ENCODE measurements around the gene FIBIN. TPM values are rescaled to one million over a fixed set of nuclear protein-coding genes. Genes with fewer than 3 reads are reported as not detected.
"Not testable (repeated sequence)": the region's sequence is repeated elsewhere in the genome, so short reads cannot be mapped to it uniquely, and the experiment has no call there.

Gene FIBIN
- total and polyA plus RNA-seq, 2 experiments from 2014 or later = 0.21 to 0.66 TPM

DNA sequence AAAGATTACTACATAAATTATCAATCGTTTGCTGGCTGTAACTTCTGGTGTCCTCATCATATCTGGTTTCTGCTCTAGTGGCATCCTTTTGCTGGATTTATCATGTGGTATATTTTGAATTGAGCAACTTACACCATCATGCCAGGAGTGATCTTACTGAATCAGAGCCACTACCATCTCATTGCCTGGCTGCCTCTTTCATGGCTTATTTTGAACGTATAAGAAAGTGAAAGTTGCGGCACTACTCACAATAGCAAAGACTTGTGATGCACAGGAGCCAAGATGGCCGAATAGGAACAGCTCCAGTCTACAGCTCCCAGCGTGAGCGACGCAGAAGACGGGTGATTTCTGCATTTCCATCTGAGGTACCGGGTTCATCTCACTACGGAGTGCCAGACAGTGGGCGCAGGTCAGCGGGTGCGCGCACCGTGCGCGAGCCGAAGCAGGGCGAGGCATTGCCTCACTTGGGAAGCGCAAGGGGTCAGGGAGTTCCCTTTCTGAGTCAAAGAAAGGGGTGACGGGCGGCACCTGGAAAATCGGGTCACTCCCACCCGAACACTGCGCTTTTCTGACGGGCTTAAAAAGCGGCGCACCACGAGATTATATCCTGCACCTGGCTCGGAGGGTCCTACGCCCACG lies 28.9 kb upstream of the FIBIN start:
- Mint-ChIP-seq H3K27ac (peak overlapping the region; percentile 59; the same call in 1 of the 2 replicates), H3K4me3 (peak overlapping the region; percentile 50)
- H3F3A ChIP-seq (replicated peaks; ENCODE audit: low read depth); H3K79me2 ChIP-seq (replicated peaks; ENCODE audit: insufficient read depth); H3K27me3 Mint-ChIP-seq (ENCODE audit: insufficient read depth, low read depth, poor library complexity); H4K20me1 ChIP-seq (replicated peaks; ENCODE audit: insufficient read depth); H3K9me3 Mint-ChIP-seq; H3K9me2 ChIP-seq (ENCODE audit: insufficient read depth); ATAC-seq; H3K27me3 ChIP-seq (ENCODE audit: insufficient read depth); H3K4me1 Mint-ChIP-seq; H3K36me3 ChIP-seq (ENCODE audit: insufficient read depth); H3K36me3 Mint-ChIP-seq (ENCODE audit: low read depth); H3K4me1 ChIP-seq (ENCODE audit: insufficient read depth): not testable (repeated sequence)
- Histone ChIP-seq H3K4me2 (peak overlapping the region; percentile 67), H3K27ac (ENCODE audit: low read depth) (0 out of 2 replicates have a peak overlapping the region, but pooled peaks have one; percentile 11), H2AFZ (peak overlapping the region; percentile 92), H3K4me3 (peak overlapping the region; percentile 42)
- peak; percentile 25 for DNase-seq (ENCODE audit: low spot score)

DNA sequence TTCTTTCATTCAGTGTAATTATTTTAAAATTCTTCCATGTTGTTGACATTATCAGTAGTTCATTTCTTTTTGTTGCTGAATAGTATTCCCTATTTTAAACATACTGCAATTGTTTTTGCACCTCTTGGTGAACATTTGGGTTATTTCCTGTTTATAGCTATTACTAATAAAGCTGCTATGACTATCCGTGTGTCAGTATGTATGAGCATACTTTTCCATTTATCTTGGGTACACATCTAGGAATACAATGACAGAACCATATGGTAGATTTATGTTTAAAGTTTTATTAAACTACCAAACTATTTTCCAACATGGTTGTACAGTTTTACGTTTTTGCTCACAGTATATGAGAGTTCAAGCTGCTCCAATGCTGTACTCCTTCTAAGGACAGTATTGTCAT lies 22.0 kb upstream of the FIBIN start:
- Mint-ChIP-seq H3K4me1 (no peaks in the 10 kb centered on the region), H3K4me3 (no peak overlapping the region), H3K9me3 (peaks cover 2% of the 10 kb centered on the region; the same call in 1 of the 3 replicates), H3K36me3 (ENCODE audit: low read depth) (no peaks in the 10 kb centered on the region), H3K27ac (no peak overlapping the region), H3K27me3 (ENCODE audit: insufficient read depth, low read depth, poor library complexity) (no peaks in the 10 kb centered on the region)
- DNase-seq (ENCODE audit: low spot score) (no peak), ATAC-seq (no peak)
- H3F3A ChIP-seq (replicated peaks; ENCODE audit: low read depth) = no peaks in the 10 kb centered on the region
- H3K27me3 ChIP-seq (ENCODE audit: insufficient read depth) = no peaks in the 10 kb centered on the region
- no peaks in the 10 kb centered on the region for H3K36me3 ChIP-seq (ENCODE audit: insufficient read depth)
- H3K27ac ChIP-seq (ENCODE audit: low read depth) = no peak overlapping the region
- H4K20me1 ChIP-seq (replicated peaks; ENCODE audit: insufficient read depth) = no peaks in the 10 kb centered on the region
- H3K79me2 ChIP-seq (replicated peaks; ENCODE audit: insufficient read depth) = no peaks in the 10 kb centered on the region
- H3K4me1 ChIP-seq (ENCODE audit: insufficient read depth) = no peaks in the 10 kb centered on the region
- no peak overlapping the region for H3K4me2 ChIP-seq
- no peak overlapping the region for H2AFZ ChIP-seq
- H3K4me3 ChIP-seq = no peak overlapping the region
- H3K9me2 ChIP-seq (ENCODE audit: insufficient read depth) = no peaks in the 10 kb centered on the region
- TF ChIP-seq, protein P1, sequence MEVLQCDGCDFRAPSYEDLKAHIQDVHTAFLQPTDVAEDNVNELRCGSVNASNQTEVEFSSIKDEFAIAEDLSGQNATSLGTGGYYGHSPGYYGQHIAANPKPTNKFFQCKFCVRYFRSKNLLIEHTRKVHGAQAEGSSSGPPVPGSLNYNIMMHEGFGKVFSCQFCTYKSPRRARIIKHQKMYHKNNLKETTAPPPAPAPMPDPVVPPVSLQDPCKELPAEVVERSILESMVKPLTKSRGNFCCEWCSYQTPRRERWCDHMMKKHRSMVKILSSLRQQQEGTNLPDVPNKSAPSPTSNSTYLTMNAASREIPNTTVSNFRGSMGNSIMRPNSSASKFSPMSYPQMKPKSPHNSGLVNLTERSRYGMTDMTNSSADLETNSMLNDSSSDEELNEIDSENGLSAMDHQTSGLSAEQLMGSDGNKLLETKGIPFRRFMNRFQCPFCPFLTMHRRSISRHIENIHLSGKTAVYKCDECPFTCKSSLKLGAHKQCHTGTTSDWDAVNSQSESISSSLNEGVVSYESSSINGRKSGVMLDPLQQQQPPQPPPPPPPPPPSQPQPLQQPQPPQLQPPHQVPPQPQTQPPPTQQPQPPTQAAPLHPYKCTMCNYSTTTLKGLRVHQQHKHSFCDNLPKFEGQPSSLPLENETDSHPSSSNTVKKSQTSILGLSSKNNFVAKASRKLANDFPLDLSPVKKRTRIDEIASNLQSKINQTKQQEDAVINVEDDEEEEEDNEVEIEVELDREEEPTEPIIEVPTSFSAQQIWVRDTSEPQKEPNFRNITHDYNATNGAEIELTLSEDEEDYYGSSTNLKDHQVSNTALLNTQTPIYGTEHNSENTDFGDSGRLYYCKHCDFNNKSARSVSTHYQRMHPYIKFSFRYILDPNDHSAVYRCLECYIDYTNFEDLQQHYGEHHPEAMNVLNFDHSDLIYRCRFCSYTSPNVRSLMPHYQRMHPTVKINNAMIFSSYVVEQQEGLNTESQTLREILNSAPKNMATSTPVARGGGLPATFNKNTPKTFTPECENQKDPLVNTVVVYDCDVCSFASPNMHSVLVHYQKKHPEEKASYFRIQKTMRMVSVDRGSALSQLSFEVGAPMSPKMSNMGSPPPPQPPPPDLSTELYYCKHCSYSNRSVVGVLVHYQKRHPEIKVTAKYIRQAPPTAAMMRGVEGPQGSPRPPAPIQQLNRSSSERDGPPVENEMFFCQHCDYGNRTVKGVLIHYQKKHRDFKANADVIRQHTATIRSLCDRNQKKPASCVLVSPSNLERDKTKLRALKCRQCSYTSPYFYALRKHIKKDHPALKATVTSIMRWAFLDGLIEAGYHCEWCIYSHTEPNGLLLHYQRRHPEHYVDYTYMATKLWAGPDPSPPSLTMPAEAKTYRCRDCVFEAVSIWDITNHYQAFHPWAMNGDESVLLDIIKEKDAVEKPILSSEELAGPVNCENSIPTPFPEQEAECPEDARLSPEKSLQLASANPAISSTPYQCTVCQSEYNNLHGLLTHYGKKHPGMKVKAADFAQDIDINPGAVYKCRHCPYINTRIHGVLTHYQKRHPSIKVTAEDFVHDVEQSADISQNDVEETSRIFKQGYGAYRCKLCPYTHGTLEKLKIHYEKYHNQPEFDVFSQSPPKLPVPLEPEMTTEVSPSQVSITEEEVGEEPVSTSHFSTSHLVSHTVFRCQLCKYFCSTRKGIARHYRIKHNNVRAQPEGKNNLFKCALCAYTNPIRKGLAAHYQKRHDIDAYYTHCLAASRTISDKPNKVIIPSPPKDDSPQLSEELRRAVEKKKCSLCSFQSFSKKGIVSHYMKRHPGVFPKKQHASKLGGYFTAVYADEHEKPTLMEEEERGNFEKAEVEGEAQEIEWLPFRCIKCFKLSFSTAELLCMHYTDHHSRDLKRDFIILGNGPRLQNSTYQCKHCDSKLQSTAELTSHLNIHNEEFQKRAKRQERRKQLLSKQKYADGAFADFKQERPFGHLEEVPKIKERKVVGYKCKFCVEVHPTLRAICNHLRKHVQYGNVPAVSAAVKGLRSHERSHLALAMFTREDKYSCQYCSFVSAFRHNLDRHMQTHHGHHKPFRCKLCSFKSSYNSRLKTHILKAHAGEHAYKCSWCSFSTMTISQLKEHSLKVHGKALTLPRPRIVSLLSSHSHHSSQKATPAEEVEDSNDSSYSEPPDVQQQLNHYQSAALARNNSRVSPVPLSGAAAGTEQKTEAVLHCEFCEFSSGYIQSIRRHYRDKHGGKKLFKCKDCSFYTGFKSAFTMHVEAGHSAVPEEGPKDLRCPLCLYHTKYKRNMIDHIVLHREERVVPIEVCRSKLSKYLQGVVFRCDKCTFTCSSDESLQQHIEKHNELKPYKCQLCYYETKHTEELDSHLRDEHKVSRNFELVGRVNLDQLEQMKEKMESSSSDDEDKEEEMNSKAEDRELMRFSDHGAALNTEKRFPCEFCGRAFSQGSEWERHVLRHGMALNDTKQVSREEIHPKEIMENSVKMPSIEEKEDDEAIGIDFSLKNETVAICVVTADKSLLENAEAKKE (CRISPR knock-in tag; IDR thresholded peaks at IDR 0.05) = no peak
- TF ChIP-seq CREB1 (CRISPR knock-in tag; IDR thresholded peaks at IDR 0.05; ENCODE audit: low read depth) = no peak
- TF ChIP-seq, protein P2, sequence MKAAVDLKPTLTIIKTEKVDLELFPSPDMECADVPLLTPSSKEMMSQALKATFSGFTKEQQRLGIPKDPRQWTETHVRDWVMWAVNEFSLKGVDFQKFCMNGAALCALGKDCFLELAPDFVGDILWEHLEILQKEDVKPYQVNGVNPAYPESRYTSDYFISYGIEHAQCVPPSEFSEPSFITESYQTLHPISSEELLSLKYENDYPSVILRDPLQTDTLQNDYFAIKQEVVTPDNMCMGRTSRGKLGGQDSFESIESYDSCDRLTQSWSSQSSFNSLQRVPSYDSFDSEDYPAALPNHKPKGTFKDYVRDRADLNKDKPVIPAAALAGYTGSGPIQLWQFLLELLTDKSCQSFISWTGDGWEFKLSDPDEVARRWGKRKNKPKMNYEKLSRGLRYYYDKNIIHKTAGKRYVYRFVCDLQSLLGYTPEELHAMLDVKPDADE (IDR thresholded peaks at IDR 0.05) = no peak
- TF ChIP-seq NANOG (IDR thresholded peaks at IDR 0.05; ENCODE audit: borderline replicate concordance) = no peak
- TF ChIP-seq, protein P3, sequence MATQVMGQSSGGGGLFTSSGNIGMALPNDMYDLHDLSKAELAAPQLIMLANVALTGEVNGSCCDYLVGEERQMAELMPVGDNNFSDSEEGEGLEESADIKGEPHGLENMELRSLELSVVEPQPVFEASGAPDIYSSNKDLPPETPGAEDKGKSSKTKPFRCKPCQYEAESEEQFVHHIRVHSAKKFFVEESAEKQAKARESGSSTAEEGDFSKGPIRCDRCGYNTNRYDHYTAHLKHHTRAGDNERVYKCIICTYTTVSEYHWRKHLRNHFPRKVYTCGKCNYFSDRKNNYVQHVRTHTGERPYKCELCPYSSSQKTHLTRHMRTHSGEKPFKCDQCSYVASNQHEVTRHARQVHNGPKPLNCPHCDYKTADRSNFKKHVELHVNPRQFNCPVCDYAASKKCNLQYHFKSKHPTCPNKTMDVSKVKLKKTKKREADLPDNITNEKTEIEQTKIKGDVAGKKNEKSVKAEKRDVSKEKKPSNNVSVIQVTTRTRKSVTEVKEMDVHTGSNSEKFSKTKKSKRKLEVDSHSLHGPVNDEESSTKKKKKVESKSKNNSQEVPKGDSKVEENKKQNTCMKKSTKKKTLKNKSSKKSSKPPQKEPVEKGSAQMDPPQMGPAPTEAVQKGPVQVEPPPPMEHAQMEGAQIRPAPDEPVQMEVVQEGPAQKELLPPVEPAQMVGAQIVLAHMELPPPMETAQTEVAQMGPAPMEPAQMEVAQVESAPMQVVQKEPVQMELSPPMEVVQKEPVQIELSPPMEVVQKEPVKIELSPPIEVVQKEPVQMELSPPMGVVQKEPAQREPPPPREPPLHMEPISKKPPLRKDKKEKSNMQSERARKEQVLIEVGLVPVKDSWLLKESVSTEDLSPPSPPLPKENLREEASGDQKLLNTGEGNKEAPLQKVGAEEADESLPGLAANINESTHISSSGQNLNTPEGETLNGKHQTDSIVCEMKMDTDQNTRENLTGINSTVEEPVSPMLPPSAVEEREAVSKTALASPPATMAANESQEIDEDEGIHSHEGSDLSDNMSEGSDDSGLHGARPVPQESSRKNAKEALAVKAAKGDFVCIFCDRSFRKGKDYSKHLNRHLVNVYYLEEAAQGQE (IDR thresholded peaks at IDR 0.05; ENCODE audit: unreplicated experiment) = no peak
- no peak for TF ChIP-seq POLR2AphosphoS5 (IDR thresholded peaks at IDR 0.05; ENCODE audit: low read depth)
- no peak for TF ChIP-seq STAT1 (IDR thresholded peaks at IDR 0.05; ENCODE audit: unreplicated experiment)
- no peak for TF ChIP-seq JUNB (IDR thresholded peaks at IDR 0.05; ENCODE audit: unreplicated experiment)
- no peak for TF ChIP-seq EZH2 (IDR thresholded peaks at IDR 0.05; ENCODE audit: low read depth, unreplicated experiment)
- TF ChIP-seq EZH2phosphoT487 (IDR thresholded peaks at IDR 0.05; ENCODE audit: unreplicated experiment) = no peak
